Sigmoid colon (tissue), 7 donors: ENCODE data around the gene CTNNA1. TPM values are rescaled to one million over a fixed set of nuclear protein-coding genes. Genes with fewer than 3 reads are reported as not detected.

Experiments
- DNase-seq: peaks from one replicate; pipeline ENCODE4 v3.0.0-alpha.2; 2019
- H3K27ac ChIP-seq, 4 donors: fragments of 200-600 bp; sonication (generic); one replicate each; pipeline ENCODE4 v1.5.1; 2016 to 2019; ENCODE audit warnings: mild to moderate bottlenecking in 1 of 4
- H3K27me3 ChIP-seq, 3 donors: fragments of 200-600 bp; sonication (generic); one replicate each; pipeline ENCODE4 v1.5.1; 2019; ENCODE audit warnings: mild to moderate bottlenecking in 1 of 3
- H3K36me3 ChIP-seq, 4 donors: fragments of 200-600 bp; sonication (generic); one replicate each; pipeline ENCODE4 v1.5.1; 2016 to 2019
- H3K4me1 ChIP-seq, 4 donors: fragments of 200-600 bp; sonication (generic); one replicate each; pipeline ENCODE4 v1.5.1; 2017 to 2019
- H3K4me3 ChIP-seq, 4 donors: fragments of 200-600 bp; sonication (generic); one replicate each; pipeline ENCODE4 v1.5.1; 2017 to 2019; ENCODE audit warnings: mild to moderate bottlenecking in 2 of 4, moderate library complexity in 1 of 4
- H3K9me3 ChIP-seq, 4 donors: fragments of 200-600 bp in 3 of 4; sonication (generic) in 3 of 4; one replicate each; pipeline versions ENCODE4 v1.5.1 to v1.6.1; 2013 to 2019
- CTCF ChIP-seq, 4 experiments: fragments of 450-650 bp in 3 of 4; fragments of 200-600 bp in 1 of 4; IDR thresholded peaks; one replicate each; pipeline ENCODE4 v1.5.1; 2016 to 2019; ENCODE audit warnings: antibody characterized with exemption in 4 of 4, mild to moderate bottlenecking in 3 of 4, moderate library complexity in 2 of 4
- EP300 ChIP-seq, 4 donors: sonication (generic); formaldehyde crosslinking; IDR thresholded peaks; one replicate each; pipeline ENCODE4 v1.6.1; 2017; ENCODE audit warnings: antibody characterized with exemption in 4 of 4
- POLR2A ChIP-seq, 2 donors: fragments of 450-650 bp; IDR thresholded peaks; one replicate each; pipeline ENCODE4 v1.6.1; 2016; ENCODE audit warnings: antibody characterized with exemption in 2 of 2, mild to moderate bottlenecking in 2 of 2, moderate library complexity in 2 of 2
- POLR2AphosphoS5 ChIP-seq, 4 donors: sonication (generic); formaldehyde crosslinking; IDR thresholded peaks; one replicate each; pipeline ENCODE4 v1.6.1; 2017; ENCODE audit warnings: antibody characterized with exemption in 4 of 4
- WGBS, 2 donors: extraction: QIAGEN DNeasy Blood & Tissue Kit; methylation state at CpG; one replicate each; pipeline ENCODE4 v1.1.7; 2013; 5-methylcytosine and 5-hydroxymethylcytosine counted together
- intact Hi-C: fragments of 100-400 bp; cut with DNase I; formaldehyde crosslinking; loops from one replicate; pipeline ENCODE4 v1.15.1; 2023
- polyA plus RNA-seq, 3 donors: library from polyadenylated mRNA; stranded (reverse); fragments of 200-250 nt; gene quantifications; one replicate each; pipeline ENCODE4 v1.2.3, GENCODE V29; 2013
- total RNA-seq, 4 donors: library from RNA; depleted of rRNA; stranded (reverse); fragments of >200 nt; gene quantifications; one replicate each; pipeline ENCODE4 v1.1.0, GENCODE V29; 2016
- donor health status: healthy with polysubstance abuse.
- donor health status: Bipolar disorder and iron deficiency.
- donor health status: healthy.

The CTNNA1 gene
- total and polyA plus RNA-seq, 7 donors = 163 to 256 (median 188) TPM

GRCh38 chr5:138949988-138950387 is 196.8 kb downstream of the CTNNA1 start:
- Histone ChIP-seq H3K4me1 (peaks cover 0 to 38% (median 32%) of the 10 kb centered on the region in 4 donors), H3K9me3 (no peaks in the 10 kb centered on the region), H3K36me3 (peaks cover 0 to 20% (median 10%) of the 10 kb centered on the region in 4 donors), H3K27me3 (no peaks in the 10 kb centered on the region), H3K27ac (no peak overlapping the region), H3K4me3 (no peak overlapping the region)
- DNase-seq = peak; percentile 56
- WGBS, 2 donors = 96 to 98% methylated on average over 3 of the region's 3 CpGs
- no peak for TF ChIP-seq CTCF (IDR thresholded peaks at IDR 0.05)
- no peak for TF ChIP-seq EP300 (IDR thresholded peaks at IDR 0.05)
- TF ChIP-seq POLR2A (IDR thresholded peaks at IDR 0.05) = no peak
- TF ChIP-seq POLR2AphosphoS5 (IDR thresholded peaks at IDR 0.05) = no peak
- intact Hi-C loops = loop anchor here (10.0 kb wide), 1 partner anchor 315 kb away; no protein-coding TSS in a partner anchor

- TF ChIP-seq POLR2AphosphoS5 (IDR thresholded peaks at IDR 0.05) = no peak
- no peak for TF ChIP-seq CTCF (IDR thresholded peaks at IDR 0.05)
- H3K9me3 ChIP-seq = no peaks in the 10 kb centered on the region
Measured at GRCh38 chr5:138950421-138951031, 197.3 kb downstream of the CTNNA1 start.

GRCh38 chr5:138951091-138951985 is 198.1 kb downstream of the CTNNA1 start:
- Histone ChIP-seq H3K27me3 (no peaks in the 10 kb centered on the region), H3K4me3 (no peak overlapping the region), H3K9me3 (no peaks in the 10 kb centered on the region), H3K27ac (no peak overlapping the region), H3K4me1 (peaks cover 0 to 39% (median 38%) of the 10 kb centered on the region in 4 donors), H3K36me3 (peaks cover 0 to 17% (median 9%) of the 10 kb centered on the region in 4 donors)
- TF ChIP-seq POLR2AphosphoS5 (IDR thresholded peaks at IDR 0.05) = no peak
- no peak for TF ChIP-seq POLR2A (IDR thresholded peaks at IDR 0.05)
- no peak for TF ChIP-seq CTCF (IDR thresholded peaks at IDR 0.05)
- TF ChIP-seq EP300 (IDR thresholded peaks at IDR 0.05) = no peak
- 96 to 97% methylated on average over 18 of the region's 18 CpGs for WGBS, 2 donors
- intact Hi-C loops = loop anchor here (10.0 kb wide), 1 partner anchor 313 kb away; no protein-coding TSS in a partner anchor
- DNase-seq = peak; percentile 51

More at GRCh38 chr5:138950421-138951031, 197.3 kb downstream of the CTNNA1 start:
- intact Hi-C loops = loop anchor here (10.0 kb wide), 1 partner anchor 314 kb away; no protein-coding TSS in a partner anchor
- Histone ChIP-seq H3K4me1 (peaks cover 0 to 38% (median 37%) of the 10 kb centered on the region in 4 donors), H3K4me3 (no peak overlapping the region), H3K27me3 (no peaks in the 10 kb centered on the region), H3K27ac (no peak overlapping the region), H3K36me3 (peaks cover 0 to 20% (median 10%) of the 10 kb centered on the region in 4 donors)
- 93 to 94% methylated on average over 14 of the region's 14 CpGs for WGBS, 2 donors
- DNase-seq = peak; percentile 30

GRCh38 chr5:138951986-138952735 is 198.9 kb downstream of the CTNNA1 start:
- peaks cover 0 to 9% (median under 1%) of the 10 kb centered on the region in 4 donors for H3K36me3 ChIP-seq
- no peaks in the 10 kb centered on the region for H3K27me3 ChIP-seq
- 89 to 92% methylated on average over 17 of the region's 17 CpGs for WGBS, 2 donors
- peak overlapping the region in 3 of 4 donors; percentile 70 to 76 (median 76) for H3K27ac ChIP-seq
- no peaks in the 10 kb centered on the region for H3K9me3 ChIP-seq
- no peak overlapping the region for H3K4me3 ChIP-seq
- H3K4me1 ChIP-seq = peaks cover 0 to 39% (median 38%) of the 10 kb centered on the region in 4 donors
- TF ChIP-seq POLR2A (IDR thresholded peaks at IDR 0.05) (no peak), EP300 (IDR thresholded peaks at IDR 0.05) (no peak), POLR2AphosphoS5 (IDR thresholded peaks at IDR 0.05) (no peak), CTCF (IDR thresholded peaks at IDR 0.05) (no peak)
- peak; percentile 50 for DNase-seq
- intact Hi-C loops = loop anchor here (10.0 kb wide), 1 partner anchor 313 kb away; no protein-coding TSS in a partner anchor
